Measurements from ENCODE around the gene MUC13.

Gene MUC13

GRCh38 chr3:124950026-124950425 lies 15.5 kb upstream of the MUC13 start:
- Histone ChIP-seq H3K4me3 (ENCODE audit: insufficient read length, low read depth) (no peak overlapping the region), H3K36me3 (ENCODE audit: insufficient read depth, insufficient read length, low read length) (no peaks in the 10 kb centered on the region), H3K9ac (ENCODE audit: insufficient read length, low read depth) (no peak overlapping the region), H3K27me3 (ENCODE audit: insufficient read depth, insufficient read length) (no peaks in the 10 kb centered on the region), H3K9me3 (ENCODE audit: insufficient read depth, low read length) (no peaks in the 10 kb centered on the region), H3K4me1 (ENCODE audit: insufficient read depth, insufficient read length) (no peaks in the 10 kb centered on the region)
- no peak for TF ChIP-seq ZNF274 (IDR thresholded peaks at IDR 0.05; ENCODE audit: low read depth, low read length)
- no peak for DNase-seq (ENCODE audit: low read depth, low spot score)

- no peak overlapping the region for H3K4me3 ChIP-seq (ENCODE audit: insufficient read length, low read depth)
- H3K27me3 ChIP-seq (ENCODE audit: insufficient read depth, insufficient read length), result no peaks in the 10 kb centered on the region
- TF ChIP-seq YY1 (IDR thresholded peaks at IDR 0.05; ENCODE audit: insufficient read depth, insufficient read length) (no peak), SUZ12 (IDR thresholded peaks at IDR 0.05; ENCODE audit: extremely low read depth, insufficient read depth, insufficient read length) (no peak), ZNF274 (IDR thresholded peaks at IDR 0.05; ENCODE audit: low read depth, low read length) (no peak)
- no peak overlapping the region for H3K9ac ChIP-seq (ENCODE audit: insufficient read length, low read depth)
- no peaks in the 10 kb centered on the region for H3K36me3 ChIP-seq (ENCODE audit: insufficient read depth, insufficient read length, low read length)
- H3K9me3 ChIP-seq (ENCODE audit: insufficient read depth, low read length), result no peaks in the 10 kb centered on the region
- H3K4me1 ChIP-seq (ENCODE audit: insufficient read depth, insufficient read length), result no peaks in the 10 kb centered on the region
- DNase-seq (ENCODE audit: low read depth, low spot score), result no peak
Measured at GRCh38 chr3:124942613-124943012, 8.1 kb upstream of the MUC13 start.

GRCh38 chr3:124941771-124942170 lies 7.2 kb upstream of the MUC13 start:
- H3K4me3 ChIP-seq (ENCODE audit: insufficient read length, low read depth), result no peak overlapping the region
- TF ChIP-seq ZNF274 (IDR thresholded peaks at IDR 0.05; ENCODE audit: low read depth, low read length) (no peak), YY1 (IDR thresholded peaks at IDR 0.05; ENCODE audit: insufficient read depth, insufficient read length) (no peak), SUZ12 (IDR thresholded peaks at IDR 0.05; ENCODE audit: extremely low read depth, insufficient read depth, insufficient read length) (no peak)

GRCh38 chr3:124939661-124940060 lies 5.1 kb upstream of the MUC13 start:
- Histone ChIP-seq H3K9me3 (ENCODE audit: insufficient read depth, low read length) (no peaks in the 10 kb centered on the region), H3K36me3 (ENCODE audit: insufficient read depth, insufficient read length, low read length) (no peaks in the 10 kb centered on the region), H3K4me1 (ENCODE audit: insufficient read depth, insufficient read length) (no peaks in the 10 kb centered on the region), H3K27me3 (ENCODE audit: insufficient read depth, insufficient read length) (no peaks in the 10 kb centered on the region), H3K9ac (ENCODE audit: insufficient read length, low read depth) (no peak overlapping the region), H3K4me3 (ENCODE audit: insufficient read length, low read depth) (no peak overlapping the region)
- no peak for DNase-seq (ENCODE audit: low read depth, low spot score)
- no peak for TF ChIP-seq YY1 (IDR thresholded peaks at IDR 0.05; ENCODE audit: insufficient read depth, insufficient read length)

More at GRCh38 chr3:124941771-124942170, 7.2 kb upstream of the MUC13 start:
- Histone ChIP-seq H3K9me3 (ENCODE audit: insufficient read depth, low read length) (no peaks in the 10 kb centered on the region), H3K4me1 (ENCODE audit: insufficient read depth, insufficient read length) (no peaks in the 10 kb centered on the region), H3K9ac (ENCODE audit: insufficient read length, low read depth) (no peak overlapping the region), H3K36me3 (ENCODE audit: insufficient read depth, insufficient read length, low read length) (no peaks in the 10 kb centered on the region), H3K27me3 (ENCODE audit: insufficient read depth, insufficient read length) (no peaks in the 10 kb centered on the region)
- DNase-seq (ENCODE audit: low read depth, low spot score), result no peak

GRCh38 chr3:124938896-124939295 lies 4.3 kb upstream of the MUC13 start:
- H3K4me1 ChIP-seq (ENCODE audit: insufficient read depth, insufficient read length), result no peaks in the 10 kb centered on the region
- TF ChIP-seq ZNF274 (IDR thresholded peaks at IDR 0.05; ENCODE audit: low read depth, low read length) (no peak), SUZ12 (IDR thresholded peaks at IDR 0.05; ENCODE audit: extremely low read depth, insufficient read depth, insufficient read length) (no peak), YY1 (IDR thresholded peaks at IDR 0.05; ENCODE audit: insufficient read depth, insufficient read length) (no peak)
- no peaks in the 10 kb centered on the region for H3K27me3 ChIP-seq (ENCODE audit: insufficient read depth, insufficient read length)
- H3K36me3 ChIP-seq (ENCODE audit: insufficient read depth, insufficient read length, low read length), result no peaks in the 10 kb centered on the region
- H3K9ac ChIP-seq (ENCODE audit: insufficient read length, low read depth), result no peak overlapping the region
- no peak overlapping the region for H3K4me3 ChIP-seq (ENCODE audit: insufficient read length, low read depth)
- H3K9me3 ChIP-seq (ENCODE audit: insufficient read depth, low read length), result no peaks in the 10 kb centered on the region
- no peak for DNase-seq (ENCODE audit: low read depth, low spot score)

GRCh38 chr3:124937049-124937448 lies 2.5 kb upstream of the MUC13 start:
- H3K4me3 ChIP-seq (ENCODE audit: insufficient read length, low read depth), result no peak overlapping the region
- no peaks in the 10 kb centered on the region for H3K27me3 ChIP-seq (ENCODE audit: insufficient read depth, insufficient read length)
- no peaks in the 10 kb centered on the region for H3K4me1 ChIP-seq (ENCODE audit: insufficient read depth, insufficient read length)
- no peaks in the 10 kb centered on the region for H3K36me3 ChIP-seq (ENCODE audit: insufficient read depth, insufficient read length, low read length)
- no peak for TF ChIP-seq YY1 (IDR thresholded peaks at IDR 0.05; ENCODE audit: insufficient read depth, insufficient read length)
- TF ChIP-seq ZNF274 (IDR thresholded peaks at IDR 0.05; ENCODE audit: low read depth, low read length), result no peak
- no peak for TF ChIP-seq SUZ12 (IDR thresholded peaks at IDR 0.05; ENCODE audit: extremely low read depth, insufficient read depth, insufficient read length)
- no peaks in the 10 kb centered on the region for H3K9me3 ChIP-seq (ENCODE audit: insufficient read depth, low read length)
- no peak overlapping the region for H3K9ac ChIP-seq (ENCODE audit: insufficient read length, low read depth)
- no peak for DNase-seq (ENCODE audit: low read depth, low spot score)

GRCh38 chr3:124935794-124936542 lies 1.4 kb upstream of the MUC13 start:
- Histone ChIP-seq H3K9me3 (ENCODE audit: insufficient read depth, low read length) (no peaks in the 10 kb centered on the region), H3K36me3 (ENCODE audit: insufficient read depth, insufficient read length, low read length) (no peaks in the 10 kb centered on the region), H3K4me3 (ENCODE audit: insufficient read length, low read depth) (no peak overlapping the region), H3K9ac (ENCODE audit: insufficient read length, low read depth) (no peak overlapping the region), H3K4me1 (ENCODE audit: insufficient read depth, insufficient read length) (no peaks in the 10 kb centered on the region), H3K27me3 (ENCODE audit: insufficient read depth, insufficient read length) (no peaks in the 10 kb centered on the region)
- TF ChIP-seq SUZ12 (IDR thresholded peaks at IDR 0.05; ENCODE audit: extremely low read depth, insufficient read depth, insufficient read length), result no peak
- TF ChIP-seq YY1 (IDR thresholded peaks at IDR 0.05; ENCODE audit: insufficient read depth, insufficient read length), result no peak
- no peak for TF ChIP-seq ZNF274 (IDR thresholded peaks at IDR 0.05; ENCODE audit: low read depth, low read length)
- no peak for DNase-seq (ENCODE audit: low read depth, low spot score)
